Measurements from ENCODE around the gene TMEM127.
"Not testable (repeated sequence)": the region's sequence is repeated elsewhere in the genome, so short reads cannot be mapped to it uniquely, and the experiment has no call there.

Gene TMEM127

DNA sequence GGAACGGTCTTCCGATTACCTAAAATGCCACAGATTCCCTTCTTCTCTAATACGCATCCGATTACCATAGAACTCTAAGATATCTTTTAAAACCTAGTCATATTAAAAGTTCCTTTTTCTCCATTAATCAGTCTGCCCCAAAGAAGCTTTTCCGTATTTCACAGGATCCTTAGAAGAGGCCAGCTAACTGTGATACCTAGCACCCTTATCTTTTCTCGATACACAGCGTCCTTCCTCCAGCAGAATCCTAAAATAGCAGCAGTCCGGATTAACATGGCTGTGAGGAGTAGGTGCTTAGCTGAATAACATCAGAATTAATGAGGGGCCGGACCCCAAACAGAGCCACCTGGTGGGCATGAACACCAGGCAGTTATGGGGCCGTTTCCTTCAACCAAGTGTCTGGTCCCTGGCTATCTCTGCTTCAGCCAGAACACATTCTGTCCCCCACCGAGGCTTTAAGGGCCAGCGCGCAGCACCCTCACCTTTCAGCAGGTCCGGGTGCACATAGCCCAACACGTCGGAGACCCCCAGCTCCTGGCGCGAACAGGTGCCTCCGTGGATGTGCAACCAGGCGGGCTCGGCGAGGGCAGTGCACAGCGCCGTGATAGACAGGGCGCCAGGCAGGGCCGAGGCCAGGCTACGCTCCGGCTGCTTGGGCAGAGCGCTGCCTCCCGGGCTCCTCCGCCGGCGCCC is 995 bp downstream of the TMEM127 start:
- H3K9me3 ChIP-seq (ENCODE audit: control insufficient read depth in 1 of 2, low read length in 2 of 2), result no peaks in the 10 kb centered on the region

DNA sequence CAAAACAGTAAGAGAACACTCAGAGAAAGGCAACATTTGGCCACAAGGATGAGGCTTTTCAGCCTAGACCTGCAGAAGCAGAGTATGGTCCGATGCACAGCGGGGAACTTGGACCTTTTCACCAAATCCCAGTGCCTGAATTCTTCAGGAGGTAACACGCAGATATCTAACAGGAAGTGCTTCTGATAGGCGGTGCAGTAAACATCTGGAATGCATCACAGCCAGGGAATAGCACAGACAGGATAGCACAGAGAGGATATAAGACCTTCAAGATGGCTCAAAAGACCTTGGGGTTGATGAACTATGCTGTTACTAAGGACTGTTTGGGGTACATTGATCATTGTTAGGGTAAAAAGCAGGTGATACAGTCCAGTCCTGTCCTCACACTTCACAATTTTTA is 1.7 kb downstream of the TMEM127 start:
- peak overlapping the region; percentile 88 to 92 for H3K4me3 ChIP-seq (ENCODE audit: low read depth in 1 of 2, low read length in 2 of 2)
- peaks cover 57 to 59% of the 10 kb centered on the region in 2 donors for H3K4me1 ChIP-seq (ENCODE audit: control insufficient read depth in 1 of 2, insufficient read depth in 2 of 2, low read length in 2 of 2)
- H3K9ac ChIP-seq (ENCODE audit: low read depth in 1 of 2, low read length in 2 of 2), result peak overlapping the region in 1 of 2 donors; percentile 91
- H3K27me3 ChIP-seq (ENCODE audit: control insufficient read depth in 1 of 2, insufficient read depth in 2 of 2, low read length in 2 of 2), result no peaks in the 10 kb centered on the region
- no peaks in the 10 kb centered on the region for H3K9me3 ChIP-seq (ENCODE audit: control insufficient read depth in 1 of 2, low read length in 2 of 2)
- H3K36me3 ChIP-seq (ENCODE audit: control insufficient read depth in 1 of 2, insufficient read depth in 2 of 2, low read length in 2 of 2), result peaks cover 12 to 29% of the 10 kb centered on the region in 2 donors
- H3K27ac ChIP-seq (ENCODE audit: low read depth, low read length), result no peak overlapping the region

More for the DNA sequence above, 995 bp downstream of the TMEM127 start:
- H3K36me3 ChIP-seq (ENCODE audit: control insufficient read depth in 1 of 2, insufficient read depth in 2 of 2, low read length in 2 of 2), result peaks cover 14 to 32% of the 10 kb centered on the region in 2 donors
- H3K4me3 ChIP-seq (ENCODE audit: low read depth in 1 of 2, low read length in 2 of 2), result peak overlapping the region; percentile 88 to 92
- peak overlapping the region; percentile 87 to 91 for H3K9ac ChIP-seq (ENCODE audit: low read depth in 1 of 2, low read length in 2 of 2)
- peak overlapping the region; percentile 88 for H3K27ac ChIP-seq (ENCODE audit: low read depth, low read length)
- H3K27me3 ChIP-seq (ENCODE audit: control insufficient read depth in 1 of 2, insufficient read depth in 2 of 2, low read length in 2 of 2), result no peaks in the 10 kb centered on the region
- peaks cover 50 to 52% of the 10 kb centered on the region in 2 donors for H3K4me1 ChIP-seq (ENCODE audit: control insufficient read depth in 1 of 2, insufficient read depth in 2 of 2, low read length in 2 of 2)

DNA sequence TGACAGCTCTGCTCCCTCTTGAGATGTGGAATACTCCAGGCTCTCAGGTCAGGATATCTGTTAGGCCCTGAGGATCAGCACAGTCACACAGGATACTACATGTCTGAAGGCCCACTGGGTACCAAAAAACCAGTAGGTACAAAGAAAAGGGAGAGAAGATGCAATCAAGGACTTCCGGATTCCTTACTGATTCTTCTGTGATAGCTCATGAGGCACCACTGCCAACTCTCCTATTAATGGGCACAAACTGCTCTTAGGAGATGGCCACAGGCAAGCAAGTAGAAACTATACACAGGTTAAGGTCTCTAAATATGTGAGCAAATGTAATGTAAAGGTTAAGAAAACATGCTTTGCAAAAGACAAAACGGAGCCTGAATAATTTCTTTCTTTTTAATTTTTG is 3.5 kb downstream of the TMEM127 start:
- Histone ChIP-seq H3K27ac (ENCODE audit: low read depth, low read length) (no peak overlapping the region), H3K36me3 (ENCODE audit: control insufficient read depth in 1 of 2, insufficient read depth in 2 of 2, low read length in 2 of 2) (peaks cover 3 to 21% of the 10 kb centered on the region in 2 donors), H3K27me3 (ENCODE audit: control insufficient read depth in 1 of 2, insufficient read depth in 2 of 2, low read length in 2 of 2) (no peaks in the 10 kb centered on the region), H3K9me3 (ENCODE audit: control insufficient read depth in 1 of 2, low read length in 2 of 2) (no peaks in the 10 kb centered on the region), H3K4me3 (ENCODE audit: low read depth in 1 of 2, low read length in 2 of 2) (no peak overlapping the region), H3K4me1 (ENCODE audit: control insufficient read depth in 1 of 2, insufficient read depth in 2 of 2, low read length in 2 of 2) (peaks cover 65 to 69% of the 10 kb centered on the region in 2 donors), H3K9ac (ENCODE audit: low read depth in 1 of 2, low read length in 2 of 2) (no peak overlapping the region)

DNA sequence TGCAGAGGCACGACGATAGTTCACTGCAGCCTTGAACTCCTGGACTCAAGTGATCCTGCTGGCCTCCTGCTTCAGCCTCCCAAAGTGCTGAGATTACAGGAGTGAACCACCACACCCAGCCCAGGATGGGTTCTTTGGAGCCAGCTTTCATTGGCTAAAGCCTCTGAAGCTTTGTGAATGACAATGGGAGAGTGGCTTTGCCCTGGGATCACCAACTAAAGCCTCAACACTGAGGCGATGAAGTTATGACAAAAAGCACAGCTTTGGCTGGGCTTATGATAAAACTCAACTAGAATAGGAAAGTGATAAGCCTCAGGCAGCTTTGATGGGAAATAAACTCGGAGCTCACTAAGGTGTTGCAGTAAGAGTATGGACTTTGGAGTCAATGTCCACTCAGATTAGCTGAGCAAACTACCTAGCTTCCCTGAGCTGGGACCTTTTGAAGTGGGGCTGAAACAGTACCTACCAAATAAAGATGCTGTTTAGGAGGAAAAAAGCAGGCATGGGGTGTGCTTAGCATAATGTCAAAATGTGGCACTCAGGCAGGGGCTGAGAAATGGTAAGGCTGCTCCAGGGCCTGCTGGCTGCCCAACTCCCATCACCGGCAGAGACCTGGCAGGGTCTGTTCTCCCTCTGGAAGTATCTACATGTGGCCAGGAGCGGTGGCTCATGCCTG is 4.3 kb downstream of the TMEM127 start:
- H3K27ac ChIP-seq (ENCODE audit: low read depth, low read length), result peak overlapping the region; percentile 74
- H3K9ac ChIP-seq (ENCODE audit: low read depth in 1 of 2, low read length in 2 of 2), result peak overlapping the region; percentile 38 to 60
- peaks cover 3 to 22% of the 10 kb centered on the region in 2 donors for H3K36me3 ChIP-seq (ENCODE audit: control insufficient read depth in 1 of 2, insufficient read depth in 2 of 2, low read length in 2 of 2)
- no peaks in the 10 kb centered on the region for H3K27me3 ChIP-seq (ENCODE audit: control insufficient read depth in 1 of 2, insufficient read depth in 2 of 2, low read length in 2 of 2)
- peak overlapping the region in 1 of 2 donors; percentile 17 for H3K4me3 ChIP-seq (ENCODE audit: low read depth in 1 of 2, low read length in 2 of 2)
- H3K4me1 ChIP-seq (ENCODE audit: control insufficient read depth in 1 of 2, insufficient read depth in 2 of 2, low read length in 2 of 2), result peaks cover 58 to 66% of the 10 kb centered on the region in 2 donors
- no peaks in the 10 kb centered on the region for H3K9me3 ChIP-seq (ENCODE audit: control insufficient read depth in 1 of 2, low read length in 2 of 2)

DNA sequence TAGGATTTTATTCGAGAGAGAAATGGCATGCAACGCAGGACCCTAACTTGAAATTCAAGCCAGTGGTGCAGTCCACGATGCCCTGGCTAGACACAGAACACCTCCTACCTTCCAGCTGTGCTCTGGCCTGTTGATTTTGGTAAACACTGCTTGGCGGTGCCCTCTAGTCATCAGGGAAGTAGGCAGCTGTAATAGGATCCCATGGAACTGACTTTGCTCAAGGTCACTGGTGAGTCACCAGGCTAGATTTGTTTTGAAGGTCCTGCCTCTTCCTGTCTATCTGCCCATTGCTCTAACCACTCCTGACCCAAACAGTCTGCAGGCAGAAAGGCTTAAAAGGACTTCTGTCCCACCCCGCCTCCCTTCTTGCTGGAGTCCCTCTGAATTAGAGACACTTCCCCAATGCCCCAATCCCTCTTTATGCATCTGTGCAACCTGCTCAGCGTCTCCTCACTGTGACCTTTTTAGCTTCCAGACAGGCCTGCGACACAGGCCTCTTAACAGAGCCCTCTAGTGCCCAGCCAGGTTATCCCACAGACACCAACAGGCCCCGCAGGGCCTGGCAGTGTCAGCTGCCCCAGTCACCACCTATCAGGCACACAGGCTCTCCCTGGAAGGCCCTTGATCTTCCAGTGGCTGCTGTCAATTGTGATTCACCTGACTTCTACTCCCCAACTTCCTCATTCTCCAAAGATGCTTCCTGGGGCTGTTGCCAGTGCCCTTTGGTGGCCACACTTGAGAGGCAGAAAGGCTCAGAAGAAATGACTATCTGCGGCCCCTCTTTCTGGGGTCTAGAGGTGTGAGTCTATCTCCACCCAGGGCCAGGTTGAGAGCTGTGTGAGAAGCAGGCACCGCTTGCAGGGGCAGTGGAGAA is 5.2 kb downstream of the TMEM127 start:
- Histone ChIP-seq H3K36me3 (ENCODE audit: control insufficient read depth in 1 of 2, insufficient read depth in 2 of 2, low read length in 2 of 2) (peaks cover 3 to 24% of the 10 kb centered on the region in 2 donors), H3K4me1 (ENCODE audit: control insufficient read depth in 1 of 2, insufficient read depth in 2 of 2, low read length in 2 of 2) (peaks cover 58 to 66% of the 10 kb centered on the region in 2 donors), H3K4me3 (ENCODE audit: low read depth in 1 of 2, low read length in 2 of 2) (peak overlapping the region; percentile 28 to 41), H3K27me3 (ENCODE audit: control insufficient read depth in 1 of 2, insufficient read depth in 2 of 2, low read length in 2 of 2) (no peaks in the 10 kb centered on the region), H3K9me3 (ENCODE audit: control insufficient read depth in 1 of 2, low read length in 2 of 2) (no peaks in the 10 kb centered on the region), H3K9ac (ENCODE audit: low read depth in 1 of 2, low read length in 2 of 2) (peak overlapping the region; percentile 34 to 60), H3K27ac (ENCODE audit: low read depth, low read length) (peak overlapping the region; percentile 74)

DNA sequence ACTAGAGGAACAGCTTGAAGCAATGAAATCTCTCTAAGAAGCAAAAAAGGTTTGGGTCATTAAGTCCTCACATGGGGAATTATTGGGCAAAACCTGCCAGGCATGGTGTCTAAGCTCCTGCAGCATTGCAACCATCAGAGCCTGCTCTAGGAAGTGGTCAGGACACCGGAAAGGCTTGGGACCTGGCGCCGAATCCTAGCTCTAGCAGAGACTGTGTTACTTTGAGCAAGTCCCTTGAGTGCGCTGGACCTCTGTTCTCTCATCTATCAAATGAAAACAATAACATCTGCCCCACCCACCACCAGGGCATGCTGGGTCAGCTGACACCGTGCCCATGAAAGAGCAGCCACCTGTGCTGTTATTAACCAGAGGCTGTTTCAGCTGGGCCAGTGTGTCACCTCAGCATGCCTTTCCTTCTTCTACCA is 6.3 kb downstream of the TMEM127 start:
- Histone ChIP-seq H3K9ac (ENCODE audit: low read depth in 1 of 2, low read length in 2 of 2) (peak overlapping the region; percentile 7 to 60), H3K4me3 (ENCODE audit: low read depth in 1 of 2, low read length in 2 of 2) (peak overlapping the region; percentile 6 to 19), H3K4me1 (ENCODE audit: control insufficient read depth in 1 of 2, insufficient read depth in 2 of 2, low read length in 2 of 2) (peaks cover 54 to 62% of the 10 kb centered on the region in 2 donors), H3K9me3 (ENCODE audit: control insufficient read depth in 1 of 2, low read length in 2 of 2) (no peaks in the 10 kb centered on the region), H3K27me3 (ENCODE audit: control insufficient read depth in 1 of 2, insufficient read depth in 2 of 2, low read length in 2 of 2) (no peaks in the 10 kb centered on the region), H3K27ac (ENCODE audit: low read depth, low read length) (peak overlapping the region; percentile 74), H3K36me3 (ENCODE audit: control insufficient read depth in 1 of 2, insufficient read depth in 2 of 2, low read length in 2 of 2) (peaks cover 11 to 35% of the 10 kb centered on the region in 2 donors)

DNA sequence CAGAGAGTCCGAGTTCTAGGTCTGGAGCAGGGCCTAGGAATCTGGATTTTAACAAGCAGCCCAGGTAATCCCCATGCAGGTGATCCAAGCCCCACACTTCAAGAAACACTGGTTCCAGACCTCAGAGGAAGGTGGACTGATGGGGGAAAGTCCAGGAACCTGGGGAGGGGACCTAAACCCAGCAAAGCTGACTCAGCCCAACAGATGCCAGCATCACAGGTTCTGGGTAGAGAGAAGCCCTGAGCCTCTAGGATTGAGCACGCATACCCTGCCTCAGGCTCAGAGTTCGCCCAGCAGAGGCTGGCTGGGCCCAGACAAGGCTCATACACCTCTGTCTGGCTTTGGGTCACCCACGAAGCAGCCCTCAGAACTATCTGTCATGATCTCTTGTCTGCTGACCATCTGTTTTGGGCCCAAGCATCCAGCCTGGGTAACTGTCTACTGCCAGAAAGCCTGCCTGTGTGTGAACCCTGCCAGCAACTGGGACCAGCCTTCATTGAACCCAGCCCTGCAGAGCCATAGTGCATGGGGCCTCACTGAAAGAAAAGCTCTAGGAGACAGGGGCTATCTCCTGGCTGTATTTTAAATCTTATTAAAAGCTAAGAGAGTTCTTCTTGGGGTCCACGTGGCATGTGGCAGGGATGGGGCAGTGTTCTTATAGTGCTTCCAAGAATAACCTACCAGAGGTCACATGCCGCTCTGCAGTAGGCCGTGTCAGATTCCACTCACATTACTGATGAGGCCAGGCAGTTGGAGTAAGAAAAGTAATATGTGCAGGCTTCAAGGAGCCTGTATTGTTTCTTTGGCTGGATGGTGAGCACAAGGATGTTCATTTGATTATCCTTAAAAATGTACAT is 7.4 kb downstream of the TMEM127 start:
- H3K27me3 ChIP-seq (ENCODE audit: control insufficient read depth in 1 of 2, insufficient read depth in 2 of 2, low read length in 2 of 2), result no peaks in the 10 kb centered on the region
- no peak overlapping the region for H3K4me3 ChIP-seq (ENCODE audit: low read depth in 1 of 2, low read length in 2 of 2)
- H3K9ac ChIP-seq (ENCODE audit: low read depth in 1 of 2, low read length in 2 of 2), result peak overlapping the region in 1 of 2 donors; percentile 60
- H3K27ac ChIP-seq (ENCODE audit: low read depth, low read length), result no peak overlapping the region
- no peaks in the 10 kb centered on the region for H3K9me3 ChIP-seq (ENCODE audit: control insufficient read depth in 1 of 2, low read length in 2 of 2)
- H3K4me1 ChIP-seq (ENCODE audit: control insufficient read depth in 1 of 2, insufficient read depth in 2 of 2, low read length in 2 of 2), result peaks cover 50 to 54% of the 10 kb centered on the region in 2 donors
- H3K36me3 ChIP-seq (ENCODE audit: control insufficient read depth in 1 of 2, insufficient read depth in 2 of 2, low read length in 2 of 2), result peaks cover 13 to 38% of the 10 kb centered on the region in 2 donors

DNA sequence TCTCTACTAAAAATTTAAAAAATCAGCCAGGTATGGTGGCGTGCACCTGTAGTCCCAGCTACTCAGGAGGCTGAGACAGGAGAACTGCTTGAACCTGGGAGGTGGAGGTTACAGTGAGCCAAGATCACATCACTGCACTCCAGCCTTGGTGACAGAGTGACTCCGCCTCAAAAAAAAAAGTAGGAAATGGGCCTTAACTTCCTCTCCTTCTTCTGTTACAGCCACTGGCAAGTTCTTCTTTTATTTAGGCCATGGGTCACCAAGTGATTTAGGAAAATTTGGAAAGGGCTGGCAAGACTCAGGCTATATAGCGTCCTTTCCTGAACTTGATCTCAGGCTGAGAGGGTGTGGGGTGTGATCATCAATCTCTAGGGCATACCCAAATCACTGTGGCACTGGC is 8.1 kb downstream of the TMEM127 start:
- Histone ChIP-seq H3K4me1 (ENCODE audit: control insufficient read depth in 1 of 2, insufficient read depth in 2 of 2, low read length in 2 of 2) (peaks cover 57 to 60% of the 10 kb centered on the region in 2 donors), H3K9ac (ENCODE audit: low read depth in 1 of 2, low read length in 2 of 2) (peak overlapping the region in 1 of 2 donors; percentile 31), H3K36me3 (ENCODE audit: control insufficient read depth in 1 of 2, insufficient read depth in 2 of 2, low read length in 2 of 2) (peaks cover 13 to 45% of the 10 kb centered on the region in 2 donors)
- not testable (repeated sequence) for H3K27ac ChIP-seq (ENCODE audit: low read depth, low read length); H3K9me3 ChIP-seq (ENCODE audit: control insufficient read depth in 1 of 2, low read length in 2 of 2); H3K27me3 ChIP-seq (ENCODE audit: control insufficient read depth in 1 of 2, insufficient read depth in 2 of 2, low read length in 2 of 2); H3K4me3 ChIP-seq (ENCODE audit: low read depth in 1 of 2, low read length in 2 of 2)

DNA sequence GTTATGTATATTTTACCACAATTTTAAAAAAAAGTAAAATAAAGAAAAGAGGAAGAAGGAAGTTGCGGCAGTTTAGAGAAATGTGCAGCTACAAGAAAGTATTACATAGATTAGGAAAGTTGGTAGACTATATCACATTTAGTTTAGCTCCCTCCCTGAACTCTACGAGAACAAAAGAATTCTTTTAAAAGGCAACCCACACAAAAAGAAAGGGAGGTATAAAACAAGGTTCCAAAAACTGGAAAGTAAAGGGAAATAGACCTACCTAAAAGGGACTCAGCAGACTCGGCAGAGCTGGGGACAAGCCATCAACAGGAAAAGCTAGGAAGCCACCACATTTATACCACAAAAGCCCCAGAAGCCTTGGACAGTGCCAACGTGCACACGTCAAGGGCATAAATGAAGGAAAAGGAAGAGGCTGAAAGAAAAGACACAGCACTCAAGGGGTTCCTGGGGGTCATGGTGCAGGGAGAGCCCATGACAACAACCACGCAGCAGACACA is 9.1 kb downstream of the TMEM127 start:
- Histone ChIP-seq H3K4me3 (ENCODE audit: low read depth in 1 of 2, low read length in 2 of 2) (no peak overlapping the region), H3K36me3 (ENCODE audit: control insufficient read depth in 1 of 2, insufficient read depth in 2 of 2, low read length in 2 of 2) (peaks cover 24 to 55% of the 10 kb centered on the region in 2 donors), H3K9me3 (ENCODE audit: control insufficient read depth in 1 of 2, low read length in 2 of 2) (no peaks in the 10 kb centered on the region), H3K27me3 (ENCODE audit: control insufficient read depth in 1 of 2, insufficient read depth in 2 of 2, low read length in 2 of 2) (no peaks in the 10 kb centered on the region), H3K9ac (ENCODE audit: low read depth in 1 of 2, low read length in 2 of 2) (no peak overlapping the region), H3K4me1 (ENCODE audit: control insufficient read depth in 1 of 2, insufficient read depth in 2 of 2, low read length in 2 of 2) (peaks cover 58 to 60% of the 10 kb centered on the region in 2 donors), H3K27ac (ENCODE audit: low read depth, low read length) (peak overlapping the region; percentile 22)
